Activated B cell treated with CpG ODN at 0.5 μM for 24 hours (primary cell): ENCODE results near the gene HSD17B8. TPM values are rescaled to one million over a fixed set of nuclear protein-coding genes. Genes with fewer than 3 reads are reported as not detected.

Experiments used
- ATAC-seq: fragments of 200-7000 bp; cut with Tn5 transposase; one replicate; pipeline ENCODE4 v1.10.0; 2021; ENCODE audit warnings: low read depth, mild to moderate bottlenecking, moderate library complexity
- CTCF ChIA-PET: fragments of 350-600 bp; sonication (Branson Sonifier 250); formaldehyde crosslinking; loops from one replicate; lab custom pipeline; 2021; ENCODE audit warnings: antibody characterized with exemption; lab: Charles Lee
- POLR2A ChIA-PET: fragments of 350-600 bp; sonication (Branson Sonifier 250); formaldehyde crosslinking; loops from one replicate; lab custom pipeline; 2021; ENCODE audit warnings: antibody characterized with exemption; lab: Charles Lee
- DNase-seq: peaks from one replicate; pipeline ENCODE4 v3.0.0; 2022
- H3K27ac Mint-ChIP-seq: one replicate; pipeline ENCODE4 v1.8.0; 2020; ENCODE audit warnings: mixed read lengths
- H3K27me3 Mint-ChIP-seq: one replicate; pipeline ENCODE4 v1.8.0; 2021; ENCODE audit warnings: mixed read lengths
- H3K36me3 Mint-ChIP-seq: one replicate; pipeline ENCODE4 v1.8.0; 2021; ENCODE audit warnings: low read depth, mixed read lengths
- H3K4me1 Mint-ChIP-seq: one replicate; pipeline ENCODE4 v1.8.0; 2021; ENCODE audit warnings: mixed read lengths
- H3K4me3 Mint-ChIP-seq: one replicate; pipeline ENCODE4 v1.8.0; 2020; ENCODE audit warnings: mild to moderate bottlenecking, mixed read lengths
- H3K9me3 Mint-ChIP-seq: one replicate; pipeline ENCODE4 v1.8.0; 2020; ENCODE audit warnings: mixed read lengths
- CTCF ChIP-seq: fragments of 200-600 bp; IDR thresholded peaks from one replicate; pipeline ENCODE4 v1.8.0; 2022; ENCODE audit warnings: antibody characterized with exemption, mild to moderate bottlenecking
- intact Hi-C: fragments of 100-400 bp; cut with micrococcal nuclease; formaldehyde crosslinking; loops from one replicate; pipeline ENCODE4 v1.15.1; 2024
- total RNA-seq: library from RNA; stranded (reverse); gene quantifications from 2 replicates; pipeline ENCODE4 v1.2.3, GENCODE V29; 2022

The HSD17B8 gene
- total RNA-seq, 1 donor from 2014 or later, result 12.3 TPM

- intact Hi-C loops, result loop anchor here (1.0 to 10.0 kb wide), 5 partner anchors 8 to 1234 kb away; partner anchors contain the start of genes COL11A2, DXO, RXRB and SLC39A7
- Mint-ChIP-seq H3K27me3 (peaks cover 13% of the 10 kb centered on the region), H3K9me3 (no peaks in the 10 kb centered on the region), H3K36me3 (peaks cover 33% of the 10 kb centered on the region), H3K27ac (peak within 1 kb of the TSS; percentile 82), H3K4me1 (peaks cover 45% of the 10 kb centered on the region), H3K4me3 (peak within 1 kb of the TSS; percentile 87)
- POLR2A ChIA-PET, result interaction anchor here (0.6 to 2.7 kb wide), 33 partner anchors 10 to 1842 kb away, joined by 3 to 38 read pairs (median 4); partner anchors contain the start of genes B3GALT4, BAK1, HLA-DPB1 and RGL2
- CTCF ChIA-PET, result interaction anchor here (0.9 to 1.8 kb wide), 5 partner anchors 11 to 208 kb away, joined by 4 to 8 read pairs (median 4); no protein-coding TSS in a partner anchor
- TF ChIP-seq CTCF, result no peak
- ATAC-seq, result peak; percentile 51
- DNase-seq, result peak; percentile 88
These were observed 3.9 kb downstream of the HSD17B8 start, which contains the start of gene RING1 for GRCh38 chr6:33208091-33208967. RING1 (plus strand) TSS chr6:33208500; CDS start chr6:33208823, 323 bp downstream.

DNA sequence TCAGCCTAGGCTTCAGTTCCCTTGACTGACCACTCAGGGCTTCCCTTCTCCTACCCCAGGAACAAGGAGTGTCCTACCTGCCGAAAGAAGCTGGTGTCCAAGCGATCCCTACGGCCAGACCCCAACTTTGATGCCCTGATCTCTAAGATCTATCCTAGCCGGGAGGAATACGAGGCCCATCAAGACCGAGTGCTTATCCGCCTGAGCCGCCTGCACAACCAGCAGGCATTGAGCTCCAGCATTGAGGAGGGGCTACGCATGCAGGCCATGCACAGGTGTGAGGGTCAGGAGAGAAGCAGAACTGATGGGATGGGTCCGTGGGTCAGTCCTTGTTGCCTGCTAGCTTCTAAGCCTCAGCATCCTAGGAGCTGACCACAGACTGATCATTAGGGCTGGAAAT, 5.4 kb downstream of the HSD17B8 start:
- H3K27me3 Mint-ChIP-seq, result peaks cover 22% of the 10 kb centered on the region
- DNase-seq (no peak), ATAC-seq (no peak)
- H3K9me3 Mint-ChIP-seq, result no peaks in the 10 kb centered on the region
- TF ChIP-seq CTCF, result no peak
- peak overlapping the region; percentile 35 for H3K4me3 Mint-ChIP-seq
- H3K36me3 Mint-ChIP-seq, result peaks cover 26% of the 10 kb centered on the region
- H3K27ac Mint-ChIP-seq, result no peak overlapping the region
- intact Hi-C loops, result loop anchor here (2.0 to 10.0 kb wide), 3 partner anchors 17 to 1235 kb away; partner anchors contain the start of genes COL11A2 and DXO
- ChIA-PET POLR2A (interaction anchor here (2.2 to 2.7 kb wide), 3 partner anchors 39 to 238 kb away, joined by 19 to 38 read pairs (median 37); partner anchors contain the start of genes RPS18 and VPS52), CTCF (no interaction called here)
- peaks cover 43% of the 10 kb centered on the region for H3K4me1 Mint-ChIP-seq

DNA sequence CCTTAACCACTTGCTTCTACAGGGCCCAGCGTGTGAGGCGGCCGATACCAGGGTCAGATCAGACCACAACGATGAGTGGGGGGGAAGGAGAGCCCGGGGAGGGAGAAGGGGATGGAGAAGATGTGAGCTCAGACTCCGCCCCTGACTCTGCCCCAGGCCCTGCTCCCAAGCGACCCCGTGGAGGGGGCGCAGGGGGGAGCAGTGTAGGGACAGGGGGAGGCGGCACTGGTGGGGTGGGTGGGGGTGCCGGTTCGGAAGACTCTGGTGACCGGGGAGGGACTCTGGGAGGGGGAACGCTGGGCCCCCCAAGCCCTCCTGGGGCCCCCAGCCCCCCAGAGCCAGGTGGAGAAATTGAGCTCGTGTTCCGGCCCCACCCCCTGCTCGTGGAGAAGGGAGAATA, 6.7 kb downstream of the HSD17B8 start:
- Mint-ChIP-seq H3K27ac (no peak overlapping the region), H3K36me3 (peaks cover 26% of the 10 kb centered on the region), H3K4me1 (peaks cover 32% of the 10 kb centered on the region), H3K4me3 (no peak overlapping the region), H3K27me3 (peaks cover 26% of the 10 kb centered on the region), H3K9me3 (no peaks in the 10 kb centered on the region)
- ATAC-seq (no peak), DNase-seq (no peak)
- CTCF ChIA-PET, result no interaction called here
- no peak for TF ChIP-seq CTCF
- POLR2A ChIA-PET, result interaction anchor here (0.6 to 0.7 kb wide), 2 partner anchors 50 to 311 kb away, joined by 3 to 6 read pairs; no protein-coding TSS in a partner anchor
- intact Hi-C loops, result no loop called here

GRCh38 chr6:33211666-33212422, 7.4 kb downstream of the HSD17B8 start:
- intact Hi-C loops, result no loop called here
- Mint-ChIP-seq H3K36me3 (peaks cover 26% of the 10 kb centered on the region), H3K9me3 (no peaks in the 10 kb centered on the region), H3K4me3 (no peak overlapping the region), H3K4me1 (peaks cover 30% of the 10 kb centered on the region), H3K27me3 (peaks cover 26% of the 10 kb centered on the region), H3K27ac (no peak overlapping the region)
- ATAC-seq, result no peak
- no peak for TF ChIP-seq CTCF
- DNase-seq, result no peak
- ChIA-PET CTCF (no interaction called here), POLR2A (interaction anchor here (0.7 kb wide), 1 partner anchor 50 kb away, joined by 3 read pairs; no protein-coding TSS in a partner anchor)
